K562 (cell line): ENCODE measurements around the gene GRAMD4.

Source experiments
- GTF2A2 ChIP-seq: IDR thresholded peaks from 2 replicates; pipeline ENCODE4 v1.6.1; 2016; ENCODE audit warnings: mild to moderate bottlenecking, missing genetic modification characterization, missing compliant biosample characterization
- MCM2 ChIP-seq: fragments of 450-650 bp; IDR thresholded peaks from 2 replicates; pipeline ENCODE4 v1.6.1; 2017; ENCODE audit warnings: low read depth, mild to moderate bottlenecking
- SP1 ChIP-seq: sonication (generic); formaldehyde crosslinking; IDR thresholded peaks from 2 replicates; pipeline ENCODE4 v1.8.1; 2022; ENCODE audit warnings: mild to moderate bottlenecking, missing genetic modification reagents
- TAF9B ChIP-seq: fragments of 450-650 bp; IDR thresholded peaks from 2 replicates; pipeline ENCODE4 v1.6.1; 2018; ENCODE audit warnings: mild to moderate bottlenecking; ENCODE audit not compliant: partially characterized antibody
- ZNF165 ChIP-seq: fragments of 250-450 bp; sonication (Bioruptor Pico); IDR thresholded peaks from 2 replicates; pipeline ENCODE4 v1.4.0; 2020; ENCODE audit warnings: borderline replicate concordance
- TF ChIP-seq, protein P1 (sequence below): sonication (generic); formaldehyde crosslinking; IDR thresholded peaks from 2 replicates; pipeline ENCODE4 v1.8.1; 2023; ENCODE audit warnings: mild to moderate bottlenecking, missing genetic modification reagents
- TF ChIP-seq, protein P2 (sequence below), 3 experiments: IDR thresholded peaks in 2 of 3; conservative IDR thresholded peaks in 1 of 3; 2 replicates each; pipeline ENCODE4 v1.5.1; 2011 to 2012; ENCODE audit warnings: low read length in 3 of 3, mild to moderate bottlenecking in 3 of 3, control low read depth in 2 of 3, improper control_type of control experiment in 1 of 3, inconsistent platforms in 1 of 3, low read depth in 1 of 3, mixed read lengths in 1 of 3, moderate library complexity in 1 of 3; ENCODE audit not compliant: insufficient read depth in 2 of 3
- TF ChIP-seq, protein P3 (sequence below): fragments of 450-650 bp; formaldehyde crosslinking; IDR thresholded peaks from 2 replicates; pipeline ENCODE4 v1.4.0; 2022; ENCODE audit warnings: missing genetic modification characterization

DNA sequence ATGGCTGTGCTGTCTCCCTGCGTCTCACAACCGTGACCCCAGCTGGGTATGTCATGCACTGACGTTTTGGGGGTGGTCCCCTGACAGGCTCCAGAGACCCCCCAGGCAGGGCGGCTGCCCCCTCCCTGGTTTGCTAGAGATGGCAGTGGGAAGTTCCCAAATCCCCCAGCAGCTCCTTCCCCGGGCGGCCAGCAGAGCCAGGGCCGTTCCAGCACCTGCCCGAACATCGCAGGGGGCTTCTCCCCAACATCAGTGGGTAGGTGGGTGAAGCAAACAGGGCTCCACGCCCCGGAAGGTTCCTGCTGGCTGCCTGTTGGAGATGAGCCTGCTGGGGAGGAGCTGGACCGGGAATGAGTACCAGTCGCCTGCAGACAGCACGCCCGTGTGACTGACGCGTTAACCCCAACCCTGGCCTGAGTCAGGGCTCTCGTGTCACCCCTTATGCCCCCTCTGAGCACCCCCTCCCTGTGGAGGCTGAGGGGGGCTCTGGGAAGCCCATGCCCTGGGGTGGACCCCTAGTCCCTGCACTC, 45.6 kb downstream of the GRAMD4 start:
- TF ChIP-seq, protein P1, sequence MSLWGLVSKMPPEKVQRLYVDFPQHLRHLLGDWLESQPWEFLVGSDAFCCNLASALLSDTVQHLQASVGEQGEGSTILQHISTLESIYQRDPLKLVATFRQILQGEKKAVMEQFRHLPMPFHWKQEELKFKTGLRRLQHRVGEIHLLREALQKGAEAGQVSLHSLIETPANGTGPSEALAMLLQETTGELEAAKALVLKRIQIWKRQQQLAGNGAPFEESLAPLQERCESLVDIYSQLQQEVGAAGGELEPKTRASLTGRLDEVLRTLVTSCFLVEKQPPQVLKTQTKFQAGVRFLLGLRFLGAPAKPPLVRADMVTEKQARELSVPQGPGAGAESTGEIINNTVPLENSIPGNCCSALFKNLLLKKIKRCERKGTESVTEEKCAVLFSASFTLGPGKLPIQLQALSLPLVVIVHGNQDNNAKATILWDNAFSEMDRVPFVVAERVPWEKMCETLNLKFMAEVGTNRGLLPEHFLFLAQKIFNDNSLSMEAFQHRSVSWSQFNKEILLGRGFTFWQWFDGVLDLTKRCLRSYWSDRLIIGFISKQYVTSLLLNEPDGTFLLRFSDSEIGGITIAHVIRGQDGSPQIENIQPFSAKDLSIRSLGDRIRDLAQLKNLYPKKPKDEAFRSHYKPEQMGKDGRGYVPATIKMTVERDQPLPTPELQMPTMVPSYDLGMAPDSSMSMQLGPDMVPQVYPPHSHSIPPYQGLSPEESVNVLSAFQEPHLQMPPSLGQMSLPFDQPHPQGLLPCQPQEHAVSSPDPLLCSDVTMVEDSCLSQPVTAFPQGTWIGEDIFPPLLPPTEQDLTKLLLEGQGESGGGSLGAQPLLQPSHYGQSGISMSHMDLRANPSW (CRISPR knock-in tag), result no peak
- TF ChIP-seq, protein P2, sequence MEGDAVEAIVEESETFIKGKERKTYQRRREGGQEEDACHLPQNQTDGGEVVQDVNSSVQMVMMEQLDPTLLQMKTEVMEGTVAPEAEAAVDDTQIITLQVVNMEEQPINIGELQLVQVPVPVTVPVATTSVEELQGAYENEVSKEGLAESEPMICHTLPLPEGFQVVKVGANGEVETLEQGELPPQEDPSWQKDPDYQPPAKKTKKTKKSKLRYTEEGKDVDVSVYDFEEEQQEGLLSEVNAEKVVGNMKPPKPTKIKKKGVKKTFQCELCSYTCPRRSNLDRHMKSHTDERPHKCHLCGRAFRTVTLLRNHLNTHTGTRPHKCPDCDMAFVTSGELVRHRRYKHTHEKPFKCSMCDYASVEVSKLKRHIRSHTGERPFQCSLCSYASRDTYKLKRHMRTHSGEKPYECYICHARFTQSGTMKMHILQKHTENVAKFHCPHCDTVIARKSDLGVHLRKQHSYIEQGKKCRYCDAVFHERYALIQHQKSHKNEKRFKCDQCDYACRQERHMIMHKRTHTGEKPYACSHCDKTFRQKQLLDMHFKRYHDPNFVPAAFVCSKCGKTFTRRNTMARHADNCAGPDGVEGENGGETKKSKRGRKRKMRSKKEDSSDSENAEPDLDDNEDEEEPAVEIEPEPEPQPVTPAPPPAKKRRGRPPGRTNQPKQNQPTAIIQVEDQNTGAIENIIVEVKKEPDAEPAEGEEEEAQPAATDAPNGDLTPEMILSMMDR (IDR thresholded peaks at IDR 0.05 in 2 of 3, conservative IDR thresholded peaks at IDR 0.05 in 1 of 3; ENCODE audit: insufficient read depth in 2 of 3, low read depth in 1 of 3, low read length in 3 of 3), result no peak
- TF ChIP-seq ZNF165 (no peak), SP1 (no peak), GTF2A2 (tag) (no peak), TAF9B (no peak), MCM2 (no peak)
- TF ChIP-seq, protein P3, sequence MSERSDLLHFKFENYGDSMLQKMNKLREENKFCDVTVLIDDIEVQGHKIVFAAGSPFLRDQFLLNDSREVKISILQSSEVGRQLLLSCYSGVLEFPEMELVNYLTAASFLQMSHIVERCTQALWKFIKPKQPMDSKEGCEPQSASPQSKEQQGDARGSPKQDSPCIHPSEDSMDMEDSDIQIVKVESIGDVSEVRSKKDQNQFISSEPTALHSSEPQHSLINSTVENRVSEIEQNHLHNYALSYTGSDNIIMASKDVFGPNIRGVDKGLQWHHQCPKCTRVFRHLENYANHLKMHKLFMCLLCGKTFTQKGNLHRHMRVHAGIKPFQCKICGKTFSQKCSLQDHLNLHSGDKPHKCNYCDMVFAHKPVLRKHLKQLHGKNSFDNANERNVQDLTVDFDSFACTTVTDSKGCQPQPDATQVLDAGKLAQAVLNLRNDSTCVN, result no peak
